Fibroblast of lung (primary cell): Measurements from ENCODE around the gene GRM8.

Experiments used
- EZH2 ChIP-seq: IDR thresholded peaks from 2 replicates; pipeline ENCODE4 v1.5.1; 2012; ENCODE audit warnings: low read length, control low read depth, mild to moderate bottlenecking; ENCODE audit errors: missing control alignments
- TF ChIP-seq, protein P1 (sequence below), 2 donors: IDR thresholded peaks in 1 of 2; conservative IDR thresholded peaks in 1 of 2; 1 replicate in 1 of 2; 2 replicates in 1 of 2; pipeline ENCODE4 v1.5.1; 2011 to 2012; ENCODE audit warnings: low read length in 2 of 2, control low read depth in 1 of 2, inconsistent platforms in 1 of 2, low read depth in 1 of 2, mild to moderate bottlenecking in 1 of 2

DNA sequence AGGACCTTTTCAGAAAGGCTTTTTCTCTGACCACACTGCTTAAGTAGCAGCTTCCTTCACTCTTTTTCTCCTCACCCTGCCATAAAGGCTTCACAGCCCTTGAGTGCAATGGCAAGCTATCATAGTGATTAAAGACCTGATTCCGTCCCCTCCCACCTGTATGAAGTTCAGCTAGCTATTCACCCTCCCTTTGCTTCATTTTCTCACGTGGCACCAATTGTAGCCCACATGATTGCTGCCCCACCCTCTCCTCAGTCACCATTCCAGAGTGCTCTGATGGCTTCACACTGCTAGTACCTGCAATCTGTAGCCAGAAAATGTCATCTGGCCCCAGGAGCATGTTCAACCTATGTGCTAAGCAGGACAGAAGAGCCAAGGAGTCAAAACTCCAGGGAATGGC, 523.8 kb downstream of the GRM8 start:
- TF ChIP-seq, protein P1, sequence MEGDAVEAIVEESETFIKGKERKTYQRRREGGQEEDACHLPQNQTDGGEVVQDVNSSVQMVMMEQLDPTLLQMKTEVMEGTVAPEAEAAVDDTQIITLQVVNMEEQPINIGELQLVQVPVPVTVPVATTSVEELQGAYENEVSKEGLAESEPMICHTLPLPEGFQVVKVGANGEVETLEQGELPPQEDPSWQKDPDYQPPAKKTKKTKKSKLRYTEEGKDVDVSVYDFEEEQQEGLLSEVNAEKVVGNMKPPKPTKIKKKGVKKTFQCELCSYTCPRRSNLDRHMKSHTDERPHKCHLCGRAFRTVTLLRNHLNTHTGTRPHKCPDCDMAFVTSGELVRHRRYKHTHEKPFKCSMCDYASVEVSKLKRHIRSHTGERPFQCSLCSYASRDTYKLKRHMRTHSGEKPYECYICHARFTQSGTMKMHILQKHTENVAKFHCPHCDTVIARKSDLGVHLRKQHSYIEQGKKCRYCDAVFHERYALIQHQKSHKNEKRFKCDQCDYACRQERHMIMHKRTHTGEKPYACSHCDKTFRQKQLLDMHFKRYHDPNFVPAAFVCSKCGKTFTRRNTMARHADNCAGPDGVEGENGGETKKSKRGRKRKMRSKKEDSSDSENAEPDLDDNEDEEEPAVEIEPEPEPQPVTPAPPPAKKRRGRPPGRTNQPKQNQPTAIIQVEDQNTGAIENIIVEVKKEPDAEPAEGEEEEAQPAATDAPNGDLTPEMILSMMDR (conservative IDR thresholded peaks at IDR 0.05 in 1 of 2, IDR thresholded peaks at IDR 0.05 in 1 of 2; ENCODE audit: low read depth in 1 of 2, low read length in 2 of 2) = no peak
- TF ChIP-seq EZH2 = no peak
